Stimulated activated CD4-positive, alpha-beta T cell treated with anti-CD3 and anti-CD28 coated beads, Interleukin-1b, Interleukin-23, amount 100 ng/mL, for 48 hours (primary cell): ENCODE data around the gene OR4S2.

Source experiments
- DNase-seq: peaks from one replicate; pipeline ENCODE4 v3.0.0-alpha.2; 2020

OR4S2 gene, protein sequence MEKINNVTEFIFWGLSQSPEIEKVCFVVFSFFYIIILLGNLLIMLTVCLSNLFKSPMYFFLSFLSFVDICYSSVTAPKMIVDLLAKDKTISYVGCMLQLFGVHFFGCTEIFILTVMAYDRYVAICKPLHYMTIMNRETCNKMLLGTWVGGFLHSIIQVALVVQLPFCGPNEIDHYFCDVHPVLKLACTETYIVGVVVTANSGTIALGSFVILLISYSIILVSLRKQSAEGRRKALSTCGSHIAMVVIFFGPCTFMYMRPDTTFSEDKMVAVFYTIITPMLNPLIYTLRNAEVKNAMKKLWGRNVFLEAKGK

DNA sequence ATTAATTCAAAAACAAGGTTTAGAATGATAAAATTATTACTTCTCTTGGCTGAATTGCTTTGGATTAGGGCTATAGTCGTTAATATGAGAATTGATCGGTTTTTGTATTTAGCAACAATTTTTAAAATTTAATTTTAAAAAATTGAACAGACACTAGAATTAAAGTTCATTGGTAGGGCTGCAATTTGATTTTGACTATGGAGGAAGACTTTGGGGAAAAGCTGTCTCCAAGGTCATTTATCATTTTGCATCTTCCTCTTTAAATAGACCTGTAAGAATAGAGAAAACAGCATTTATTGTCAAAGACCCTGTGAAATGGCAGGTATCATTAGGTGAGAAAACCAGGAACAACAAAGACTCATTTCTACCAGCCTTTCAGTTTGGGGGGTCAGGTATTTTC lies at the start of gene OR4S2:
Gene OR4S2, plus strand, starts transcription at position 301 of the 400 bp plus-strand sequence. CDS start 2,577 bp downstream, outside the sequence.
- no peak for DNase-seq

DNA sequence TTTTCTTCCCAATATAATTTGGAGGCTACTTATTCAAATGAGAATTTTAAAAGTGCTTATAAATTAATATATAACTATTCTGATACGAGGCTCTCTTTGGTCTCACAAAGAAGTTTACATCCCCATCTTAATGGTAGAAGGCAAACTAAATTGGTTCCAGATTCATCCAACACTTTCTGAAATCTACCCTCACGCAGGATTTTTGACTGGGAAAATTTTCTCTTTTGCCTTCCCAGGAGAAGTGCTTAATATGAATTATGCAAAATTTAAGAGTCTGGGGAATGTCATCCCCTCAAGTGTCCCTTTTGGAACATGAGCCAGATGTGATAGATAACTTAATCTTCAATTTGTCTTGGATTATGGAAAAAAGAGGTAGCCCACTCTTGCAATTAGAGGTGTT lies 40.6 kb upstream of the OR4S2 start, which contains the start of gene OR4C11:
Gene OR4C11, minus strand, starts transcription at position 101 of the 400 bp plus-strand sequence. CDS start 3,272 bp downstream, outside the sequence.
- no peak for DNase-seq

DNA sequence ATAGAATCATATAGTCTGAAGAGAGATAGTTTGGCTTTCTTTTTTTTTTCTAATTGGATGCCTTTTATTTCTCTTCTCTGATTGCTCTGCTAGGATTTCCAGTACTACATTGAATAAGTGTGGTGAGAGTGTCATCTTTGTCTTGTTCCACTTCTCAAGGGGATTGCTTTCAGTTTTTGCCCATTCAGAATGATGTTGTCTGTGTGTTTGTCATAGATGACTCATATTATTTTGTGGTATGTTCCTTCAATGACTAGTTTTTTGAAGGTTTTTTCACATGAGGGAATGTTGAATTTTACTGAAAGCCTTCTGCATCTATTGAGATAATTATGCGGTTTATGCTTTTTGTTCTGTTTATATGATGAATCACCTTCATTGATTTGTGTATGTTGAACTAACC lies 23.6 kb upstream of the OR4S2 start:
- no peak for DNase-seq

DNA sequence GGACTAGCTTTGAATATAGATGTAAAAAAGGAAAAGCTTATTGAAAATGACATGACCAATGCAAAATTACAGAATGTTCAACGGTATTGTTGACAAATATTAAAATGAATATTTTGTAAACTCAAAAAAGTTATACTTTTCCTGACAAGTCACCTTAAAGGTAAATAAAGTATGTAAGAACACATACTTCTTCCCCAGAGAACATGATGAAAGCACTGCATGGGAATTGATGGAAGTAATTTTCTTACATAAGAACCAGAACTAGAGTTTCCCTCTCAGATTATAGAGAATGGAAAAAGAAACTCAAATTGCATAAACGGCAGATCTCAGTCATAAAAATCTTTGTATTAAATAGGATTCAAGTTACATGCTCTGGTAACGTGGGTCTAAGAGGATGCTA lies 13.3 kb upstream of the OR4S2 start, which contains the start of gene OR4P4:
Gene OR4P4, plus strand, starts transcription at position 301 of the 400 bp plus-strand sequence.
- no peak for DNase-seq

DNA sequence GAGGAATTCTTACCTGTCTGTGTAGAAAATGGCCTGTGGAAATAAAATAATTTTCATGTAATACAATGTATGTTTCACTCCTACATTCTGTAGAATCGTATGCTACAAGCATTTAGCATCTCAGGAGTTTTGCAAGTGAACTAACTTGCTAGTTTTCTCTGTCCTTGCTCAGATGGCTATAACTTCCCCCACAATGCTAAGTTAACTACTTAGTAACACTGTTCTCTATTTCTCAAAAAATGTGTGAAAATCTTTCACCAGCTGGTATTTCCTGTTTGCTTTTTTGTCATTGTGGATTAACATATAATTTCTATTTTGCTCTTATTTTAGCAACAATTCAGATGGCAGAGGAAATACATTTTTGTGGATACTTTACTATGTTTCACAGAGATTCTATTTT lies 4.4 kb downstream of the OR4S2 start:
- DNase-seq: no peak

DNA sequence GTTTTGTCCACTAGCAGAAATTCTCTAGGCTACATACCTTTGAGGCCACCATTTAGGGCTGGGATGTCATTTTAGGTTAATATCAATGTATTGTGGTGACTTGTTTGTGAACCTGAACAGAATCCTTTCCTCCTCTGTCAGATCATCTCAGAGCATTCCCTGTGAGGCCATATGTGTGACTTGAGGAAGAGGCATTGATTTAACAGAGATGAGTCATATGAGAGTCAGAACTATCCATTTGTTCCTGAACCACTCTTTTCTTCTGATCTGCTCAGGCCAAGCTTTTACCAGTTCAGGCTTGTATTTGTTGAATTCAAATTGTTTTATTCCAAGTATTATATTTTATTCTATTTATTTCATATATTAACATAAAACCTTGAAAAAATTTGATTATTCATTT lies 7.0 kb downstream of the OR4S2 start:
- DNase-seq: no peak

DNA sequence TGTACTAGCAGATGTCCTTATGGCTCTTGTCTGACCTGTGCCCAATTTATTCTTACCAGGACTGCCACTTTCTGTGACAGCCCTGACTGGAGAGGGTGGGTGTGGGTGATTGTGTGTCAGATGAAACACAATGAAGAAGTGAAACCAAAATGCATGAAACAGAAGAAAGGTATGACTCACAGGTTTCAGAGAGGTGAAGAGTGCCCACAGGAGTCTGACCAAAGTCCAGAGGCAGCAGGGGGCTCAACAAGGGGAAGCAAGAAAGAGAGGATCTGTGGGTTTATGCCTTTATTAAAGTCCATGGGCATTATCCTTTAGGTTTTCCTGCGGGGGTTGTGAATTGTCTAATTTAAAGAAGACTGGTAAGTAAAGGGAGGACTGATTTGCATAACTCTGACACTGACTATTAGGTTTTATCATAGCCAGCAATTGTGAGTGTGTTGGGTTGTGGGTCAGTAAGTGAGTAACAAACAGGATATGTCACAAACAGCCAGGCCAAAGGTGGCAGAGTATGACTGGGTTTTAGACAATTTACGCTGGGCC lies 10.0 kb downstream of the OR4S2 start:
- DNase-seq: no peak

DNA sequence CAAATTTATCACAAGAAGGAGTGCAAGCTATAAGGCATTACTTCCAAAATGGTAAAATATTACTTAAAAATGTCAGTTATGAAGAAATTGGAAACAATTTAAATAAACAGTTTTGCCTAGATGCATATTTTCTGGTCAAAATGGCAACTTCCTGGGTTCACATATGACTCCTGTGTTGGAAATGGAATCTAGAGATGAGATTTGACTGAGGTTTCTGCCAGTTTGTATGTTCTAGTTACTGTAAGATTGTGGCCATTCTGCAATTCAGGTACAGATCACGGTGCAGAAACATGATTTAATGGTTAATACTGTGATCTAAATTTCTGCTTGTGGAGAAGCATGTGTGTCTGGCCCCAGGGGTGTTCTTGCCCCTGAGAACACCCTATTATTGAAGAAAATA lies 10.5 kb downstream of the OR4S2 start:
- no peak for DNase-seq

DNA sequence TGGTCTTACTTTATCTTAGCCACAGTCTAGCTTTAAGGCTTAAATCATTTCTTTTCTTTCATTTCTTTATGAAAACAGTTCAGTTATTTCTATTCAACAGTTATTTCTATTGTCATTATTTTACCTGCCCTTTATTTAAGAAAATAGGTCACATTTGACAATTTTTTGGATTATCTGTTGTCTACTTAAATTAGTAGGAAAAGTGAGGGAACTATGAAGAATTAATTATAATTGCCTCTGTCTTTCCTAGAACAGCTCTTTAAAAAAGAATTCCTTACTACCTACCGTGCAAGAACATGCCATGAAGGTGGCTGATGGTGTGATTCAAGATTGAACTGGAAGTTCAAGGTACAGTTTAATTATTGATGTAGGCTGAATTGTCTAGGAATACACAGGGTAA lies 13.8 kb downstream of the OR4S2 start, which contains the start of gene OR4C6:
Gene OR4C6, plus strand, starts transcription at position 301 of the 400 bp plus-strand sequence. CDS start 2,966 bp downstream, outside the sequence.
- DNase-seq: no peak

DNA sequence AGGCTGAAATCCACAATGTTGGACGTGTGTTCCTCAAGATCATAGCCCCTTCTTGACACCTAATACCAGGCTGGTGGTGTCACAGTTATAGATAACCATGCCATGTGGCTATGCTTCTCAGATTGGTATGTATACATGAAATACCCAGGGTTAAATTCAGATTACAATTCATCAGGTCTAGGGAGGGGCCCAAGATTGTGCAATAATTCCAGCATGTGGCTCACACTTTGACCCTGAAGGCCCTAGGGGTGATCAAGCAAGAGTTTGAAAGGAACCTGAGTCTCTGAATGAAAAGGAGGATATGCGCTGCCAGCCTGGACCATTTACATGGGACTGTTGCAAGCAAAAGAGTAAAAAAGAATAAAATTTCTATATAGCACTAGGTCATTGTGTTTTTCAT lies 21.2 kb downstream of the OR4S2 start:
- no peak for DNase-seq

DNA sequence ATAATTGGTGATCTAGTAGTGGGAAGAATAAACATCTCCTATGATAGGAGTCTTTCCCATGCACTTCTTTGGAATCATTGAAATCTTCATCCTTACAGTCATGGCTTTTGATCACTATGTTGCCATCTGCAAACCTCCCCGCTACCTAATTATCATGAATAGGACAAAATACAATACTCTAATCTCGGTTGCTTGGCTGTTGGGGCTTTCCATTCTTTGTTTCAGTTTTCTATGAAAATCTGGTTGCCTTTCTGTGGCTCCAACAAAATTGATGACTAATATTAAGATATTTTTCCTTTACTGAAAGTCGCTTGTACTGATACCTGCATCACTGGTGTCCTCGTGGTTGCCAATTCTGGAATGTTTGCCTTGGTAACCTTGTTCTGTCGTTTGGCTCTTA lies 25.7 kb downstream of the OR4S2 start:
- no peak for DNase-seq

DNA sequence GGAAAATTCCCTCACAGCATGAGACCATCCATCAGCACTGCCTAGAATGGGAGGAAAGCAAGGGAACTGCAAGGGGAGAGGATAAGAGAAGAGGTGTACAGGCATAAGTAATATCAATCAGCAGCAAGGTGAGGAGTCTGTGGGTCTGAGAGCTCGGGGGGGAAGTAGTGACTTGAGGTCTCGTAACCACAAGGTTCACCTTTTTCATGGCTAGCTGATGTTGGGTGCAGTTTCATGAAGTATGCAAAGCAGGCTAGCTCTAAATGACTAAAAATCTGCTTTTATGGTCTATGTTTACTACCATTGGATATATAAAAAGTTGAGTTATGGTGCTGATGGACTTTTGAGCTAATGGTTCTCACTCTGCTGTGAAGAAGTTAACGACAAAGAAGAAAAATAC lies 49.7 kb downstream of the OR4S2 start:
- DNase-seq: no peak

DNA sequence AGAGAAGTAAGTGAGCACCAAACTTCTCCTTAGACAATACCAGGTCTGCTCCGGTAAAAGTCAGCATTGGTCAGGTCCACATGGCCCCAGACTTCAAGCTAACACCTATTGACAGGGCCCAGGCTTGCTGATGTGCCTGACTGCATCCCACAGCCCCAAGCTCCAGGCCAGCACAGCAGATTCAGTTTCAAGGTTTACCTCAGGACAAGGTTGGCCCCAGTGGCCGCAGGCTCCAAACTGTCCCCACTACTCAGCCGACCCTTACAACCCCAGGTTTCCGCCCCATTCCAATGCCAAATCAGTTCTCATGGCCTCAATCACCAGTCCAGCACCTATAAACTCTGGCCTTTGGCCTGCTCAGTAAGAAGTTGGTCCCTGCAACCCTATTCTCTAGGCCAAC lies 53.3 kb downstream of the OR4S2 start:
- no peak for DNase-seq
